Endometrial microvascular endothelial cells (primary cell): Measurements from ENCODE around the gene TMEM51. TPM values are rescaled to one million over a fixed set of nuclear protein-coding genes. Genes with fewer than 3 reads are reported as not detected.

Experiments
- in situ Hi-C: cut with HindIII; loops from 2 replicates; pipeline ENCODE4 v1.10.0; 2017; ENCODE audit warnings: low sequenced_read_pairs, low pct_unique_long_range_greater_than_20kb; ENCODE audit errors: inconsistent ontology term
- total RNA-seq: library from RNA; depleted of rRNA; stranded (reverse); fragments of >200 nt; gene quantifications from one replicate; pipeline ENCODE4 v1.2.3, GENCODE V29; 2015; ENCODE audit errors: inconsistent ontology term

TMEM51 gene
- total RNA-seq, 1 donor from 2014 or later: 18.1 TPM

DNA sequence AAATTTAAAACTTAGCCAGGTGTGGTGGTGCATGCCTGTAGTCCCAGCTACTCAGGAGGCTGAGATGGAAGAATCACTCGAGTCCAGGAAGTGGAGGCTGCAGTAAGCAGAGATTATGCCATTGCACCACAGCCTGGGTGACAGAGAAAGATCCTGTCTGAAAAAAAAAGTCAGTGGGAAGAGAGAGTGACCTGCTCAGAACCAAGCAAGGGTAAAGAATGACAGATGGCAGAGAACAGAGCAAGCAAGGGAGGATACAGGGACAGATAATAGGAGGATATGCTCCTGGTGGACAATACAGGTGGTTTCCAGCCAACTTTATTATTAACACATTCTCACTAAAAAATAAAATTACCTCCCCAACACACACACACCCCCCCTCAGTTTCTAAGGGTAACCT lies 4.6 kb upstream of the TMEM51 start:
- in situ Hi-C loops: no loop called here

DNA sequence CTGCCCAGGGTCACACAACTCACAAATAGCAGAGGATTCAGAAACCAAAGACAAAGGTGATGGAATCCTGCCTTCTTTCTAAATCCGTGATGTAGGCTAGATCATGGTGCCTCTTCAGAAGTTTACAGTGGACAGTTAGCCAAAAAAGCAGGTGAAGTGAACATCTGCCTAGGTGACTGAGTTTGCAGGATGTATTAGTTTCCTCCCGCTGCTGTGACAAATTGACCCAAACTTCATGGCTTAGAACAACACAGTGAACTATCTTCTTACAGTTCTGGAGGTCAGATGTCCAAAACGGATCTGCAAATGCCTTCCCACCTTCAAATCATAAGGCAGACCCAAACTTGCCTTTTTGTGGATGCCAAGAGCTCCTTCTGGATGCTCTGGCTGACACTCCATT lies 3.2 kb upstream of the TMEM51 start:
- in situ Hi-C loops: no loop called here

DNA sequence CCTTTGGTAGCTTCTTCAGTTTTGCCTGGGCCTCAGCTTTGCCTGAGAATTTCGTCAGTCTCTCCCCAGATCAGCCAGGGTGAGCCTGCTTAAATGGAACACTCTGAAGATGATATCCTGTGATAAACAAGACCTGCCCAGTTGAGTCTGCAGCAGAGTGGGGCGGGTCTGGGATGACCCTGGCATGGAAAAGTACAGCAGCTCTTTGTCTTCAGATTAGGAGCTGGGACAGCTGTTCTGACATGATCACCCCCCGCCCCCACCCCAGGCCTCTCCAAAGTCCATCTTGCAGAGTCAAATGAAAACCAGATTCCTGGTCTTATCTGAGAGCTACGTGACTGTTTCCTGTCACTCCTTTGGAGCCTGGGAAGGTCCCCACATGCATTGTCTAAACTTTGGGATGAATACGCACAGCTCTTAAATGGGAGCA lies 2.2 kb upstream of the TMEM51 start:
- in situ Hi-C loops: no loop called here

DNA sequence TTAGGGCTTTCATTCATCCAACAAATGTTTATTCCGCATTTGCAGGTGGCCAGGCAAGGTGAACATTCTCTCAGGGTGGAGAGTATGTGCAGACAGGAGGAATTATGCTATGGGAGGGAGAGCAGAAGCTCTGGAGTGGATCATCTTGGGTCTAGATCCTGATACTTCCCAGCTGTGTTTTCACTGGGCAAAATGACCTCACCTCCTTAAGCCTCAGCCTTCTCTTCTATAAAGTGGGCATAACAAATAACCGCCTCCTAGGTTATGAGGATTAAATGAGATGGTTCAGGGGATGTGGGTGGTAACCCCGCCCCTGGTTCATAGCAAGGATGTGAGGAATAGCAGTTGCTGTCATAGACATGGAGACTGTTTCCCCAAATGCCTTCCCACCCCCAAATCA lies 1.7 kb upstream of the TMEM51 start:
- in situ Hi-C loops: no loop called here

DNA sequence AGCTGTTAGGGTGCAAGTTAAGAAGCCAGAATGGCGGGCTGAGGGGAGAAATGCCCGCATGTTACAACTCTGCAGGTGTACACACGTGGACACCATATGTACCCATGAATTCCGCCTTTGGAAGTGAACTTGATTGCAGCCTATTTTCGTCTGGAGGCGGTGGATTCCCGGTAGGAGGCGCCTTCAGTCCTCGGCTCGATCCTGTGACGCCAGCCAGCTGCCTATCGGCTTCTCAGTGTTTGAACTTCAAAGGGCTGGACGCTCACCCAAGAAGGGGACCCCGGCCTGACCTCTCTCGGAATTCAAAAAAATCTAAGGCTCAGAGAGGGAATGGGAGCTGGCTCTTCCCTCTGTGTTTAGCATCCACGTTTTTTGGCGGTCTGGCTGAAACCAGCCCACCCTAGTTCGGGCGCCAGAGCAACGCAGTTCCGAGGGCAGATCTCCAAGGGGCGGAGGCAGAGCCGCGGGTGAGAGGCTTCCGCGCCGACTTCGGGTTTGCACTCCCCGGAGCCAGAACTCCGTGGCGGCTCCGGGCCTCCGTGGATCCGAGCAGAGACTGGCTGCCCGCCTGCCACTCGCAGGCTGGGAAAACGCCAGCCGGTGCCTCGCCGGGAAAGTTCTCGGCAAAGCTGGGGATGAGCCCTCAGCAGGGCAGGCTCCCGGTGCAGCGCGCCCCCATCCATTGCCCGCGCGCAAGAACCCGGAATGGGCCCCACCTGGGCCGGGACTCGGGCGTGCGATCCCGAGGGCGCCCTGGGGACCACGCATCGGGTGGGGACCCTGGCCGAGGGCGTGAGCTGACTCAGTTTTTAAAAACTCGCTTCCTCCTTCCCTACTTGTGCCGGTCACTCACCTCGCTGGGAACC lies 996 bp upstream of the TMEM51 start:
- in situ Hi-C loops: no loop called here

DNA sequence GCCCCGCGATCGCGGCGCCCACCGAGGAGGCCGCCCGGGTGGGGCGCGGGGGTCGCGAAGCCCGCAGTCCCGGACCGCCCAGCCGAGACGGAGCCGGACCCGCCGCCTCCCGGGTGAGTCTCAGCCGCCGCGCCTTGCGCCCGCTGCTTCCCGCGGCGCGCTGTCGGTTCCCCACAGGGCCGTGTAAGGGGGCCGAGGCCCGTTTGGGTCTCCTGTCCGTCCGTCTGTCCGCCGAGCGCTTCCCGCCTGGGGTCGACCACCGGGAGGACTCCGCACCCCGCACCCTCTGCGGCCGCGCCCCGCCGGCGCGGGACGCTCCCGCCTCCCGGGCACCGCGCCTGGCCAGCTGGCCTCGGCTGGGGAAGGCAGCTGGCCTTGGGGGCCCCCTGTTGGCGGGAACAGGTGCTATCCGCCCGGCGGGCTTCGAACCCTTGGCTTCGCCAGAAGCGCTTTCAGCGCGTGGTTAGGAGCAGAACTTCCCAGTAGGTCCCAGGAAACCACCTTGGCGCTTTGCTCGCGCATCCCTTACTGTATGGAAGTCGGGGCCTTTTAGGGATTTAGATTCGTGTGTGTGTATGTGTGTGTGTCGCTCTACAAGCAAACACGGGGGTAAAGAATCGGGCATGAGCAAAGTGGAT lies 414 bp downstream of the TMEM51 start:
- in situ Hi-C loops: no loop called here

DNA sequence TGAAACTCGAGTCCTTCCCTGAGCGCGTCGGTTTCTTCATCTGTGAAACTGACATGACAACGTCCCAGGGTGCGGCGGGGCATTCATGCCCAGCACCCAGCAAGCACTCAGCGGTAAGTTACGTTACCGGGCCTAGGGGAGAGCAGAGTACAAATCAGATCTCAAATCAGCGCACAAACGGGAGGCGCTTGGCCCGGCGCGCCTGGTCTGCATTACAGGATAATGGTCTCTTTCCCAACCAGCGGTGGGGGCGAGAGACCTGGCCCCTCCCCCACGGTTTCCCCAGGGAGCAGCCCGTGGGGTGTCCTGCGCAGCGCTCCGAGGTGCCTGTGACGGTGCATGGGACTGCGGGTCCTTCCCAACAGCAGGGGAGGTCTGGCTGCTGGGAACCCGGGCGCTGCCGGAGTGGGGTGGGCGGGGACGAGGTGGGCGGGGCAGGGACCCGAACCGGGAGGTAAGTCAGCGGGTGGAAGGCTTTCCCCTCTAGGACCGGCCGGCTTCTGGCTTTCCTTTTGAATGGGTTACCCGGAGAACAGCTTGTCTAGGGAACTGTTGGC lies 1.0 kb downstream of the TMEM51 start:
- in situ Hi-C loops: no loop called here

DNA sequence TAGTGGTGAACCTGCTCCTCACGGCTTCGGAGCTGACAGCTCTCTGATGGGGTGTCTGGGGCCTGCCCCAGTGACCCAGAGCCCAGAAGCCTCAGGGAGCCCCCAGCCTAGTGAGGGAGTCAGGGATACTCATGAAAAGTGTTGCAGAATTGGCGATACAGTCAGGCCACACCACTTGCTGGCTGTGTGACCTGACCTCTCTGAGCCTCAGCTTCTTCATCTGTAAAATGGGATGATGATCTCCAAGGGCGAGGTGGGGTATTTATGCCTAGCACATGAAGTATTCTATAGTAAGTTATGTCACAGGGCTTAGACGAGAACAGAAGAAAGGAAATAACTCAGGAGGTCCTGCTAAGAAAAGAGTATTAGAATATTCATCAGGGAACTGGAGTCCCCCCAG lies 1.6 kb downstream of the TMEM51 start:
- in situ Hi-C loops: no loop called here

DNA sequence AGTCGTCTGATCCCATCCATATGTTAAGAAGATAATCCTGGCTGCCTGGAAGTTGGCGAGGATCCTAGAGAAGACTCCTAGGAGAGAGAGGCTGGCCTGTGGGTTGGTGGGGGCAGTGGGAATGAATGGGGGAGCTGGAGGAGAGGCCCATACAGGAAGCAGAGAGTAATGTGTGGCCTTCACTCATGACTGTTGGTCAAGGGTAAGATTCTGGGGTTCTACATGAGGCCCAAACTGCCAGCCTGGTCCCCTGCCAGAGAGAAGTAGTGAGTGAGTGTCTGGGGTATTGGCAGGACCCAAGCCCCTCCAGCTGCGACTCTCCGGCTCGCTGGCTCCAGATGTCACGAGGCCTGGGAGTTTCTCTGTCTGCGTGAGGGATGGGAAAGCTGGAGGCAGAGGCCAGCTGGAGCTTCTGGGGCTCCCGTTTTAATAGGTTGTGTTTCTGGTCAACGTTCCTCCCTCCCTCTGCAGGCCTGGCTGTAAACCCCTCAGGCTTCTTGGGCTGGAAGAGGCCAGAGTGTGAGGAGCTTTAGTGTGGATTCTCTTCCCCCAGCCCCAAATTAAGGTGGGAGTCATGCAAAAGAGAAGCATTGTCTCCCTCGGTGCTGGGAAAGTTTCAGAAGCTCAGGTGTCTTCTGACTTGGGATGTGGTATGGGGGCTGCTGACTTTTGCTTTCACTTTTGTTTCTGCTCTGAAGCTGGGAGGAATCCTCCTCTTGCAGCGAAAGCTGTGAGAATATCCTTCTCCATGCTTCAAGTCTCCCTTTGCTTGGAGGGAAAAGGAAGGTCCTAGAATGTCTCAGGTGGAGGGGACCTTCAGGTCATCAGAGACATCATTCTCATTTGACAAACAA lies 2.6 kb downstream of the TMEM51 start:
- in situ Hi-C loops: no loop called here

DNA sequence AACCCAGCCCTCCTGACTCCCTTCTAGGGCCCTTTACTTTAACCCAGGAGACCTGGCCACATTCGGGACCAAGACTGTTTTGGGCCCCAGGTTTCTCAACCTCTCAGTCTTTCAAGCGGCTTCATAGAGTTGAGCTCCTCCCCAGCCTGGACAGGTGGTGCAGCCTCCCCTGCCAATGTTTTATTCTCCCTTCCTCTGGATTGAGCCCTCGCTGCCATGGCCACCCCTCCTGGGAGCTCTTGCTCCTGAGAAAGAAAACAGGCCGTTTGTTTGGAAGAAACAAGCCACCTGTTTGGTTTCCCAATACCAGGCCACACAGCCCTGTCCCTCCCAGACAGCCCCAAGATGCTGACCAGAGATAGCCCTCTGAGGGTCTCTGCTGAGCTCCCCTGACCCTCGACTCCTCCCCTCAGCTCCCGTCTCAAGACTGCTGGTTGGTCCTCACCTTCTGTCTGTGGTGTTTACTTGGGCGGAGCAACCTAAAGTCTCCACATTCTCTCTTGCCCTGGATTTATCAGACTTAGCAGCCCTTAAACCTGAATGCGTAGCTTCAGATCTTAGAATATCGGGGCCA lies 3.3 kb downstream of the TMEM51 start:
- in situ Hi-C loops: no loop called here

DNA sequence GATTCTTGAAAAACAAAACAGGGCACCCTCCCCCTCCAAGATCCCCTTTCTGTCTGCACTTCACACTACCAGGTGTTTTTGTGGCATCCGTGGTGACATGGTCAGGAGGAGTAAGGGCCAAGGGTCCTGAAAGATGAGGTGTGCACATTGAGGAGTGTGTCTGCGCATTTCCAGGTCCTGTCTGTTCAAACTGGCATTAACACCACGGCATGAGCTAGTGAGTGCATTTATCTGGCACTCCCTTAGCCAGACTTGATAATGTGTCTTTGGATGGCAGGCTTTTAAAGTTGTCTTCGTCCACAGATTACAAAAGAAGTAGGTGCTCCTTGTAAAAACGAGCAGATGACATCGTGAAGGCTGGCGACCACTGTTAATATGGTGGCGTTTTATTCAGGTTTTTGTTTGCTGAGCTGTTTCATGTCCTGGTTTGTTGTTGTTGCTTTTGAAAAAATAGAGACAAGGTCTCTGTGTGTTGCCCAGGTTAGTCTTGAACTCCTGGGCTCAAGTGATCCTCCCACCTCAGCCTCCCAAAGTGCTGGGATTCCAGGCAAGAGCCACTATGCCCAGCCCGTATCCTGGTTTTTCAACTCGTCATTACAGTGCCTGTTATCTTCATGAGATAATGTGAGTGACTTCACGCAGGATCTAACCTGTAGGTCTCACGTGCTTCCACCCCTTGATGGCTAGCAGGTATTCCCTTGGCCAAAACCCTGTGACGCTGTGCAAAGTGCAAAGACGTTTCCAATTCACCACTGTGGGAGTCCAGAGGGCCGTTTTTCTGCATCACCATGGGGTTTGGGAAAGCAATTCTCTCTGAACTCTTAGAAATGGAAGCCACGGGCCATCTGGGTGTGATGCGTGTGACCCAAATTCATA lies 4.2 kb downstream of the TMEM51 start:
- in situ Hi-C loops: no loop called here

DNA sequence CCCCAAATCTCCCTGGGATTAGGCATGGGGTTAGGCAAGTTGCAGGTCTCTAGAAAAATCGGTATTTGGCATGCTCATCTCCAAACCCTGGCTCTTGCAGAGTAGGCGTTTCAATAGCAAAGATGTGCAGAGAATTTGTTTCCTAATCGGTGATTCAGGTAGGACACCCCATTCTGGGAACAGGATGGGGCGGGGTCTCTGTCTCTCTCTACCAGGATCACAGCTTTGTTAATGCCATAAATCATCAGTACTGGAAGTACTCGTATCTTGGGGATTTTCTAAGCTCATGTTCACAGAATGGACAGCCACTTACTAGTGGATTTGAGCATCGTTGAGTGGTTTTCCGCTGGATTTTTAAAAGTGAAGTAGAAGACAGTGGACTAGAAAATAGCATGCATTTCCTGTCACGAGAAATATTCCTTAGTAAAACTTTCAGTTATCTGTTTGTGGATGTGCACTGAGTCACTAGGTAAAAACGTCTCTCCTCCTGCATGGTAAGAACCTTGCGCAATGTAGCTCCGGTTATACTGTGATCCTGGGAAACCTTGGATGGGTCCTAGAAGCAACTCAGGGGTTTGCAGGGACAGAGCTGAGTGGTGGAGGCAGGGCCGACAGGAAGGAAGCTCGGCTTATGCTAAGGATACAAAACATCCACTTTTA lies 5.1 kb downstream of the TMEM51 start:
- in situ Hi-C loops: no loop called here

DNA sequence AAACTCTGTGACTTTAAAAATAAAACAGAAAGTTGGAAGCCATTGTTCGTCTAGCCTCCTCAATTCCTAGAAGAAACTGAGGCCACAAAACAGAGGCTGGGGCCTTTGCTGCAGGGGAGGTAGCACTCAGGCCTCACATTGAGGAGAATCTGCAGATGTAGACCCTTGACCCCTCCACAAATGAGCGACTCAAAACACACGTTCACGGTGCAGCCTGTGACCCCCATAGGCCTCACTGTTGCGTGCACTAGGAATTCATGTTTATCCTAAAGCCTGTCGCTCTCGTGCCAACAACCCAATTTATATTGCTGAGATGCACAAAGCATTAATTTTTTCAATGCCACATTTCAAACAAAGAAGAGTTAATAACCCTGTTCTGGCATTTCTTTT lies 5.6 kb downstream of the TMEM51 start:
- in situ Hi-C loops: no loop called here

DNA sequence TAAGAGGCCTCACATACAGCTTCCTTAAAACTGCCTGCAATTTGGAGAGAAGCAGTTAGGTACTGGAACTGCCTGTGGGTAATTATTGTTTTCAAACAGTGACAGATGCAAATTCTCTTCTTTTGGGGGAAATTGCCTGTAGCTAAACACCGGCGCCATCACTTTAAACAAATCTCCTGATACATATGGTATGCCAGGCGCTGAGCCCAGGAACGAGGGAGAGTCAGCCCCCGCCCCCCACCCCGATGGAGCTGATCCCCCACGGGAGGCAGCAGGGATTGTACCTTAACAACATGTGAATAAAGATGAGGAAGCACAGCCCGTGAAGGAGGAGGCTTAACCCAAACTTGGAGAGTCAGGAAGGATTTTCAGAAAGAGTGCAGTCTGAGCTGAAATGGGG lies 7.1 kb downstream of the TMEM51 start:
- in situ Hi-C loops: no loop called here

DNA sequence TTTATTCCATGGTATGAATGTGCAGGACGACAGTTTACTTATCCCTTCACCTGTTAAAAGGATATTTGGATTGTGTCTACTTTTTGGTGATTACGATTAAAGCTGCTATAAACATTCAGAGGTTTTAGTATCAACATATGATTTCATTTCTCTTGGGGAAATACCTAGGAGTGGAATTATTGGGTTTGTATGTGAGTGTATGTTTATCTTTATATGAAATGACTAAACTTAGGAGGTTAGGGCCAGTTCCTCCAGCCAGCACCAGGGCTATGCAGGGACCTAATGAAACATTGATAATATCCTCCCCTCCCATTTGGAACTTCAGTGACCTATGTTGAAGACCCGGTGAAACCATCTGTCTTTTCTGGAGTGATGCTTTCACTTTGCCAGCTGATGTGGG lies 13.8 kb downstream of the TMEM51 start:
- in situ Hi-C loops: no loop called here

DNA sequence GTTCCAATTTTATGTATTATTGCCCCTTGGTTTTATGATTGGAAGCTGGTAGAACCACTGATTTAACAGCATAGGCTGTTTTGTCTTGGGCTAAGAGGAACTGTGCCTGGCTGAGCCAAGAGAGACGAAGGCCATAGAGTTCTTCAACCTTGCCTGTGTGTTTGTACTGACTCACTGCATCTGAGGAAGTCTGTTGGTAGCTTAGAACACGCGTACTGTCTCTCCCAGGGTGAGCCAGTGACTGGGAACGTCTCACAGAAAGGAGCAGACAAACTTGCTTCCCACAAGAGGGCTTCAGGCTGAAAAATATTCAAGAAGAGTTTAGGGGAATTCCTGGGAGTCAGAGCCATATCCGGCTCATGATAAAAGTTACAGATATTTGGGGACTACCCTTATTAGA lies 14.9 kb downstream of the TMEM51 start:
- in situ Hi-C loops: no loop called here

DNA sequence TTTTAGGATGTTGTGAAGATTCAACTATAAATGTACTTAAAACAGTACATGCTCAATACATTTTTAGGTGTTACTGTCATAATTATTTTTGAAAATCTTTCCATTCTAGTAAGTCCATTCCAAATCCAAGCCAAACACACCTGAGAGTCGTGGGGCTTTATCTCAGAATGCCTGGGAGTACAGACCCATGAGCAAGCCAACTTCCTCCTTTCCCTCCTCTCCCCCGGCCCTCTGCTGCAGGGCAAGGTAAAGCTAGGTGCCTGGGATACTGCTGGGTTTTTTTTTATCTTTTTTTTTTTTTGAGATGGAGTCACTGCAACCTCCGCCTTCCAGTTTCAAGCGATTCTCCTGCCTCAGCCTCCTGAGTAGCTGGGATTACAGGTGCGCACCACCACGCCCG lies 16.5 kb downstream of the TMEM51 start:
- in situ Hi-C loops: no loop called here
